GM10266 (cell line): Measurements from ENCODE around the gene SAV1.
A peak's percentile ranks its signal among the peaks of the same experiment; 100 is the strongest.

Experiments
- DNase-seq: peaks from one replicate; pipeline ENCODE4 v3.0.0; 2012; ENCODE audit errors: extremely low spot score
- TF ChIP-seq, protein P1 (sequence below): IDR thresholded peaks from 2 replicates; pipeline ENCODE4 v1.5.1; 2012; ENCODE audit warnings: mild to moderate bottlenecking, low read depth; ENCODE audit not compliant: control insufficient read depth, insufficient read depth; ENCODE audit errors: missing control alignments

Gene SAV1

DNA sequence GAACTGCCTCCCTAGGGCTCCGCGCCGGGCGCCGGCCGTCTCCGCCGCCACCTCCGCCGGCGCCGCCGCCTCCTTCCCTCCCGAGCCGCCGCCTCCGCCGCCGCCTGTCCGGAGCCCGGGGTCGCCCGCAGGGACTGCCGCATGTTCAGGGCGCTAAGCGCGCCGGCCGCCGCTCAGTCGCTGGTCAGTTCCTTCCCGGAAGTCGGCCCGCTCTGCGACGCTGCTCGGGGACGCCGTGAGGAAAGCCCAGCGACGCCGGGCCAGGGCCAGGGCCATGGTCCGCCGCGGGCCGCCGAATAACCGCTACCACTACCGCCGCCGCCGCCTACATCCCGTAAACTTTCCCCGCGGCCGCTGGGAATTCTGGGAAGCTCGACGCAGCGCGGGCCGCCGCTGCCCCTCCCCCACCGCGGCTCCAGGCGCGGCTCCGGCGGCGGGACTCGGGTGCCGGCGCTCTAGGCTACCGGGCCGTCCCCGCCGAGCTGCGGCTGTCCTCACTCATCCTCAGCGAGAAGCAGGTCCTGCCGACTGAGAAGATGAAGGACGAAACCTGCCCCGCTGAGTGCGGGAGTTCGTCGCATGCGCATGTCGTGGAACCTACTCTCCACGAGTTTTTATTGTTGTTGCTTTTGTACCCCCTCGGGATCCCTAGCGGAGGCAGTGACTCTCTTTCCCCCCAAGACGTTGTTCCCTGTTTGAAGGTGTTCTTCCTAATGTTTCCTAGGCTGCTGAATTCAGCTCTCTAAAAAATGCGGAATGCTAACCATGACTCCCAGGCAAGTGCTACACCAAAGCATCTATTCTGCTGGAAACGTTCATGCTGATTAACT is at the start of gene SAV1:
TSS of gene SAV1 (minus strand) at position 311 of the 830 bp plus-strand sequence. CDS start 339 bp downstream, outside the sequence.
- DNase-seq, result peak; percentile 58
- TF ChIP-seq, protein P1, sequence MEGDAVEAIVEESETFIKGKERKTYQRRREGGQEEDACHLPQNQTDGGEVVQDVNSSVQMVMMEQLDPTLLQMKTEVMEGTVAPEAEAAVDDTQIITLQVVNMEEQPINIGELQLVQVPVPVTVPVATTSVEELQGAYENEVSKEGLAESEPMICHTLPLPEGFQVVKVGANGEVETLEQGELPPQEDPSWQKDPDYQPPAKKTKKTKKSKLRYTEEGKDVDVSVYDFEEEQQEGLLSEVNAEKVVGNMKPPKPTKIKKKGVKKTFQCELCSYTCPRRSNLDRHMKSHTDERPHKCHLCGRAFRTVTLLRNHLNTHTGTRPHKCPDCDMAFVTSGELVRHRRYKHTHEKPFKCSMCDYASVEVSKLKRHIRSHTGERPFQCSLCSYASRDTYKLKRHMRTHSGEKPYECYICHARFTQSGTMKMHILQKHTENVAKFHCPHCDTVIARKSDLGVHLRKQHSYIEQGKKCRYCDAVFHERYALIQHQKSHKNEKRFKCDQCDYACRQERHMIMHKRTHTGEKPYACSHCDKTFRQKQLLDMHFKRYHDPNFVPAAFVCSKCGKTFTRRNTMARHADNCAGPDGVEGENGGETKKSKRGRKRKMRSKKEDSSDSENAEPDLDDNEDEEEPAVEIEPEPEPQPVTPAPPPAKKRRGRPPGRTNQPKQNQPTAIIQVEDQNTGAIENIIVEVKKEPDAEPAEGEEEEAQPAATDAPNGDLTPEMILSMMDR, result no peak

DNA sequence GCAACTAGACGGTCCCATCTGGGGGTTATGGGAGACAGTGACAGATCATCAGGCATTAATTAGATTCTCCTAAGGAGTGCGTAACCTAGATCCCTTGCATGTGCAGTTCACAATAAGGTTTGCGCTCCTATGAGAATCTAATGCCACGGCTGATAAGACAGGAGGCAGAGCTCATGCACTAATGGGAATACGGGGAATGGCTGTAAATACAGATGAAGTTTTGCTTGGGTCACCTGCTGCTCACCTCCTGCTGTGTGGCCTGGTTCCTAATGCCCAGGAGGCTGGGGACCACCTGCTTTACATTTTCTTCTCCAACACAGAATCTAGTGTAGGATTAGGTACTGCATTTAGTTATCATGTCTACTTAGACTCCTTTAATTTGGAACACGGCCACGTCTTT is 49.7 kb upstream of the SAV1 start:
- no peak for DNase-seq
- TF ChIP-seq, protein P1, result no peak

DNA sequence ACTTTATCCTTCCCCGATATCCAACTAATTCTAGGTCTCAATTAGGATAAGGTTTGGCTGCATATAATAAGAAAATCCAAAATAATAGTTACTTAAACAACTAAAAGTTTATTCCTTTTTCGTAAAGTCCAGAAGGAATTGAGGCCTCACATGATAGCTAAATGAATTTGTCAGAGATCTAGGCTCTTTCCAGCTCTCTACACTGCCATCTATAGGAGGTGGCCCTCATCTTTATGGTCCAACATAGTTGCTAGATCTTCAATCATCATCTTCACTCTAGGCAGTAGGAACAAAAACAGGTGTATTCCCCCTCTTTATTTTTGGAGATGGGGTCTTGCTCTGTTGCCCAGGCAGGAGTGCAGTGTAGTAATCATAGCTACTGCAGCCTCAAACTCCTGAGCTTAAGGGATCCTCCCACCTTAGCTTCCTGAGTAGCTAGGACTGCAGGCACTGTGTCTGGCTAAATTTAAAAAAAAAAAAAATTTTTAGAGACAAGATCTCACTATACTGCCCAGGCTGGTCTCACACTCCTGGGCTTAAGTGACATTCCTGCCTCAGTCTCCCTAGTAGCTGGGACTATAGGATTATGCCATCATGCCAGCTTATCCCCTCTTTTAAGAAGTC is 46.5 kb upstream of the SAV1 start:
- TF ChIP-seq, protein P1, result peak; percentile 46
- peak; percentile 51 for DNase-seq

DNA sequence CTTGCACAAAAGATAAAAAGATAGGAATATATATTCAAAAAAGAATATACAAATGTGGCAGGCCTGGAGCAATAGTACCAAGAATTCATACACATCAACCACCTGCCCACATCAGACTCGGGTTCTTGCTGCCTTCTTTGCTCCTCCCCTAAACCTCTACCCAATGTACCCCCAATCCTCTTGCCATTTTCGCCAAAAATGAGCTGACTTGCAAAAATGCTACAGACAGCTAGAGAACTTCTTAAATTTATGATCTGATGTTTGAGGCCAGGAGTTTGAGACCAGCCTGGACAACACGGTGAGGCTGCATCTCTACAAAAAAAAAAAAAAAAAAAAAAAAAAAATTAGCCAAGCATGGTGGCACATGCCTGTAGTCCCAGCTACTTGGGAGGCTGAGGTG is 42.9 kb upstream of the SAV1 start:
- DNase-seq, result no peak
- TF ChIP-seq, protein P1, result no peak

DNA sequence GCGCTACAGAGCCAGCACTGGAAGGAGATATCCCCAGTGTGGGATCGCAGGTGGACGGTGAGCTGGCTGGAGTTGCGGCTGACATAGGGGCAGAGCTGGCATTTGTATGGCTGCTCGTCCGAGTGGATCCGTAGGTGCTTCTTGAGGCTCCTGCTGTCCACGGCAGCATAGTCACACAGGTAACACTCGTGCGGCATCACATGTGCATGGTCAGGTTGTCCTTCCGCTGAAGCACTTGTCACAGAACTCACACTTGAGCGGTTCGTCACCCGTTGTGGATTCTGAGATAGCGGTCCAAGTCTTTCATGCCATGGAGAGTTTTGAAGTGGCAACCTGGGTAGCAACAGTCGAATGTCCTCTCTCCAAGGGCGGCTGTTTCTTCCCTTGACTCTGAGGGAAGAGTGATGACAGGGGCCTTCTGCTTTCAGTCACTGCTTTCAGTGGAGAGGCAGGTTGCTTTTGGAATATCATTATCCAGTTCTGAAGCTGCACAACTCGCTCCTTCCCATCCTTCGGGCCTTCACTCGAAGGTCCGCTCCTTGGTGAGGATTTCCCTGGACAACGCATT is 37.0 kb upstream of the SAV1 start:
- TF ChIP-seq, protein P1, result no peak
- DNase-seq, result no peak

DNA sequence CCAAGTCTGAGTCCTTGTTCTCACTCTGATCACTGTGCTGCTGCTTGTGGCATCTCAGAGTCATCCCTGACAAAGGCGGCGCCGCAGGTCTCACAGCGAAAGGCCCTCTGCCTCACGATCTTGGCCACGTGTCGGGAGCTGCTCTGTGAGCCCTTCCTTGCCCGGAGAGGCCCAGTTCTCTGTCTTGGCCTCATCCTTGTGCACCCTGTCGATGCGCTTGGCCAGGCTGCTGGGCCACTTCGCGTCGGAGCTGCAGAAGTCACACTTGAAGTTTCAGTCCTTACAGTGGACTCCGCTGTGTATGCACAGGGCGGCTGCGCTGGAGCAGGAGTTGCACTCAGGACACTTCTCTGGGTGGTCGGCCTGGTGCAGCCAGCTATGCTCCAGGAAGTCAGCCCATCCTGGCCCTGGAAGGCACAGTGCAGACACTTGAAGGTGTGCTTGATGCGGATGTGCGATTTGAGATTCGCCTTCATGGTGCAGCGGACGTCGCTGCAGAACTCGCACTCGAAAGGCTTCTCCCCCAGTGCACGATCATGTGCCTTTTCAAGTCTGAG is 36.4 kb upstream of the SAV1 start:
- DNase-seq, result no peak
- TF ChIP-seq, protein P1, result no peak
